Stimulated activated memory B cell treated with anti-CD40 and anti-IgM and Interleukin-4, amounts not matched to agents 10 μg/mL and 1 μg/mL and 100 μg/mL, for 72 hours (primary cell): Measurements from ENCODE around the gene HNRNPF.
A peak's percentile ranks its signal among the peaks of the same experiment; 100 is the strongest.

Experiments used
- ATAC-seq: fragments of 150-1000 bp; cut with Tn5 transposase; 2 replicates; pipeline ENCODE4 v1.10.0; 2021
- H3K27ac Mint-ChIP-seq: one replicate; pipeline ENCODE4 v1.8.0; 2022; ENCODE audit warnings: mild to moderate bottlenecking, mixed read lengths
- H3K27me3 Mint-ChIP-seq: one replicate; pipeline ENCODE4 v1.8.0; 2022; ENCODE audit warnings: mixed read lengths
- H3K36me3 Mint-ChIP-seq: one replicate; pipeline ENCODE4 v1.8.0; 2022; ENCODE audit warnings: mixed read lengths
- H3K4me1 Mint-ChIP-seq: one replicate; pipeline ENCODE4 v1.8.0; 2022; ENCODE audit warnings: mixed read lengths
- H3K4me3 Mint-ChIP-seq: one replicate; pipeline ENCODE4 v1.8.0; 2022; ENCODE audit warnings: mild to moderate bottlenecking, moderate library complexity, mixed read lengths
- H3K9me3 Mint-ChIP-seq: one replicate; pipeline ENCODE4 v1.8.0; 2022; ENCODE audit warnings: mixed read lengths

HNRNPF gene

GRCh38 chr10:43360086-43360485 is 48.9 kb downstream of the HNRNPF start:
- Mint-ChIP-seq H3K27me3 (no peaks in the 10 kb centered on the region), H3K27ac (peak overlapping the region; percentile 22), H3K36me3 (no peaks in the 10 kb centered on the region), H3K9me3 (no peaks in the 10 kb centered on the region), H3K4me1 (peaks cover 16% of the 10 kb centered on the region), H3K4me3 (peak overlapping the region; percentile 1)
- ATAC-seq: no peak

- H3K4me3 Mint-ChIP-seq: no peak overlapping the region
- H3K4me1 Mint-ChIP-seq: peaks cover 2% of the 10 kb centered on the region
- peaks cover 2% of the 10 kb centered on the region for H3K27me3 Mint-ChIP-seq
- H3K27ac Mint-ChIP-seq: no peak overlapping the region
- H3K9me3 Mint-ChIP-seq: no peaks in the 10 kb centered on the region
- no peak for ATAC-seq
- no peaks in the 10 kb centered on the region for H3K36me3 Mint-ChIP-seq
Measured at GRCh38 chr10:43355749-43356371, 53.1 kb downstream of the HNRNPF start.

- H3K9me3 Mint-ChIP-seq: no peaks in the 10 kb centered on the region
- H3K4me1 Mint-ChIP-seq: peaks cover 6% of the 10 kb centered on the region
- no peak for ATAC-seq
- no peaks in the 10 kb centered on the region for H3K36me3 Mint-ChIP-seq
- H3K27me3 Mint-ChIP-seq: peaks cover 12% of the 10 kb centered on the region
- H3K27ac Mint-ChIP-seq: no peak overlapping the region
- no peak overlapping the region for H3K4me3 Mint-ChIP-seq
Measured at GRCh38 chr10:43354879-43355380, 54.1 kb downstream of the HNRNPF start.

GRCh38 chr10:43354330-43354635 is 54.7 kb downstream of the HNRNPF start:
- ATAC-seq: no peak
- H3K27ac Mint-ChIP-seq: no peak overlapping the region
- H3K4me3 Mint-ChIP-seq: no peak overlapping the region
- peaks cover 6% of the 10 kb centered on the region for H3K4me1 Mint-ChIP-seq
- peaks cover 14% of the 10 kb centered on the region for H3K27me3 Mint-ChIP-seq
- H3K9me3 Mint-ChIP-seq: no peaks in the 10 kb centered on the region
- no peaks in the 10 kb centered on the region for H3K36me3 Mint-ChIP-seq

- H3K4me1 Mint-ChIP-seq: peaks cover 8% of the 10 kb centered on the region
- no peak for ATAC-seq
- H3K36me3 Mint-ChIP-seq: no peaks in the 10 kb centered on the region
- no peak overlapping the region for H3K4me3 Mint-ChIP-seq
- H3K27ac Mint-ChIP-seq: no peak overlapping the region
- H3K9me3 Mint-ChIP-seq: no peaks in the 10 kb centered on the region
- peaks cover 17% of the 10 kb centered on the region for H3K27me3 Mint-ChIP-seq
Measured at GRCh38 chr10:43353495-43354329, 55.3 kb downstream of the HNRNPF start.

- Mint-ChIP-seq H3K9me3 (no peaks in the 10 kb centered on the region), H3K27me3 (peaks cover 22% of the 10 kb centered on the region), H3K27ac (no peak overlapping the region), H3K4me1 (peaks cover 14% of the 10 kb centered on the region), H3K4me3 (no peak overlapping the region), H3K36me3 (no peaks in the 10 kb centered on the region)
- no peak for ATAC-seq
Measured at GRCh38 chr10:43352951-43353350, 56.0 kb downstream of the HNRNPF start.

- H3K9me3 Mint-ChIP-seq: no peaks in the 10 kb centered on the region
- no peak overlapping the region for H3K4me3 Mint-ChIP-seq
- H3K36me3 Mint-ChIP-seq: no peaks in the 10 kb centered on the region
- H3K4me1 Mint-ChIP-seq: peaks cover 14% of the 10 kb centered on the region
- ATAC-seq: no peak
- H3K27me3 Mint-ChIP-seq: peaks cover 22% of the 10 kb centered on the region
- no peak overlapping the region for H3K27ac Mint-ChIP-seq
Measured at GRCh38 chr10:43351301-43351700, 57.7 kb downstream of the HNRNPF start.

- no peak overlapping the region for H3K4me3 Mint-ChIP-seq
- no peak overlapping the region for H3K27ac Mint-ChIP-seq
- H3K27me3 Mint-ChIP-seq: peaks cover 22% of the 10 kb centered on the region
- no peaks in the 10 kb centered on the region for H3K36me3 Mint-ChIP-seq
- H3K4me1 Mint-ChIP-seq: peaks cover 14% of the 10 kb centered on the region
- H3K9me3 Mint-ChIP-seq: no peaks in the 10 kb centered on the region
- ATAC-seq: no peak
Measured at GRCh38 chr10:43350686-43351085, 58.3 kb downstream of the HNRNPF start.

GRCh38 chr10:43350156-43350555 is 58.8 kb downstream of the HNRNPF start:
- no peak overlapping the region for H3K27ac Mint-ChIP-seq
- peaks cover 22% of the 10 kb centered on the region for H3K27me3 Mint-ChIP-seq
- H3K4me3 Mint-ChIP-seq: no peak overlapping the region
- ATAC-seq: no peak
- no peaks in the 10 kb centered on the region for H3K9me3 Mint-ChIP-seq
- no peaks in the 10 kb centered on the region for H3K36me3 Mint-ChIP-seq
- peaks cover 14% of the 10 kb centered on the region for H3K4me1 Mint-ChIP-seq

GRCh38 chr10:43348511-43349312 is 60.3 kb downstream of the HNRNPF start:
- no peak overlapping the region for H3K4me3 Mint-ChIP-seq
- peak; percentile 95 for ATAC-seq

GRCh38 chr10:43347997-43348396 is 61.0 kb downstream of the HNRNPF start:
- no peak for ATAC-seq
- no peaks in the 10 kb centered on the region for H3K36me3 Mint-ChIP-seq
- no peak overlapping the region for H3K4me3 Mint-ChIP-seq
- H3K9me3 Mint-ChIP-seq: no peaks in the 10 kb centered on the region
- H3K4me1 Mint-ChIP-seq: peaks cover 14% of the 10 kb centered on the region
- H3K27ac Mint-ChIP-seq: peak overlapping the region; percentile 58
- peaks cover 22% of the 10 kb centered on the region for H3K27me3 Mint-ChIP-seq

More at GRCh38 chr10:43348511-43349312, 60.3 kb downstream of the HNRNPF start:
- Mint-ChIP-seq H3K9me3 (no peaks in the 10 kb centered on the region), H3K27ac (peak overlapping the region; percentile 58), H3K27me3 (peaks cover 22% of the 10 kb centered on the region), H3K4me1 (peaks cover 14% of the 10 kb centered on the region), H3K36me3 (no peaks in the 10 kb centered on the region)

GRCh38 chr10:43344051-43344450 is 64.9 kb downstream of the HNRNPF start:
- no peak overlapping the region for H3K4me3 Mint-ChIP-seq
- H3K4me1 Mint-ChIP-seq: peaks cover 8% of the 10 kb centered on the region
- H3K9me3 Mint-ChIP-seq: no peaks in the 10 kb centered on the region
- H3K27ac Mint-ChIP-seq: no peak overlapping the region
- H3K36me3 Mint-ChIP-seq: no peaks in the 10 kb centered on the region
- ATAC-seq: no peak
- peaks cover 25% of the 10 kb centered on the region for H3K27me3 Mint-ChIP-seq

- Mint-ChIP-seq H3K4me3 (no peak overlapping the region), H3K4me1 (peaks cover under 1% of the 10 kb centered on the region), H3K27ac (no peak overlapping the region), H3K9me3 (no peaks in the 10 kb centered on the region), H3K27me3 (peaks cover 26% of the 10 kb centered on the region), H3K36me3 (no peaks in the 10 kb centered on the region)
- ATAC-seq: peak; percentile 3
Measured at GRCh38 chr10:43343126-43343525, 65.9 kb downstream of the HNRNPF start.

GRCh38 chr10:43342279-43343125 is 66.5 kb downstream of the HNRNPF start:
- peaks cover 32% of the 10 kb centered on the region for H3K27me3 Mint-ChIP-seq
- no peaks in the 10 kb centered on the region for H3K9me3 Mint-ChIP-seq
- no peaks in the 10 kb centered on the region for H3K36me3 Mint-ChIP-seq
- peak; percentile 52 for ATAC-seq
- no peak overlapping the region for H3K4me3 Mint-ChIP-seq
- no peaks in the 10 kb centered on the region for H3K4me1 Mint-ChIP-seq
- H3K27ac Mint-ChIP-seq: no peak overlapping the region
